ENCODE data around the gene PCMT1. TPM values are rescaled to one million over a fixed set of nuclear protein-coding genes. Genes with fewer than 3 reads are reported as not detected.

The PCMT1 gene
- total and polyA plus RNA-seq, 2 of the 13 experiments (the other 11 are each of a cell fraction or from before 2014, with no cell fraction given): 112 to 169 TPM

DNA sequence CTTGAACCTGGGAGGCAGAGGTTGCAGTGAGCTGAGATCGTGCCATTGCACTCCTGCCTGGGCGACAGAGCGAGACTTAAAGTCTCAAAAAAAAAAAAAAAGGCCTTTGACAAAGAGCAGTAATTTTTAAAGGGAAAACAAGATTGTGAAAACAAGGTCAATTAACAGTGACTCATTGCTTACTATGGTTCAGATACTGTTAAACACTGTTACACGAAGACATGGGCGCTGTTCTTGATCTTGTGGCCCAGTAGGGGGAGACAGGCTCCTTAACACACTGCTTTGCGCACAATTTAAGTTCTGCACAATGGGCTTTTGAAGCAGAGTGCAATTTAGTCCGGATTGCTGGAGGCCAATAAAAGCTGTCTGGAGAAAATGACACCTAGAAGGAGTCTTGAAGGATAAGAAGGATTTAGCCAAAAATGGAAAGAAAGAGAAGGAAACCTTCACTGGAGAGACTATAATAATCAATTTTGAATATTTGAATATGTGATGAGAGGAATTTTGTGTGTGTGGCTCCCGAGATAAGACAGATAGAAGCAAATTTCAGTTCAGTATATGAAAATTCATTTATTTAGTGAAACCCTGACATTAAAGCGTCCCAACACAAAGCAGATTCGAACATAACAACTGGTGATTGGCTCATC is 25.6 kb upstream of the PCMT1 start (continued):
- TF ChIP-seq ZNF550 (CRISPR knock-in tag; IDR thresholded peaks at IDR 0.05; ENCODE audit: borderline replicate concordance) (no peak), MYPOP (CRISPR knock-in tag; IDR thresholded peaks at IDR 0.05) (peak; percentile 41; the same call in 1 of the 2 replicates), TOPORS (CRISPR knock-in tag; IDR thresholded peaks at IDR 0.05) (no peak), HIVEP1 (CRISPR knock-in tag; IDR thresholded peaks at IDR 0.05) (no peak), ZNF362 (CRISPR knock-in tag; IDR thresholded peaks at IDR 0.05; ENCODE audit: borderline replicate concordance) (peak; percentile 43; the same call in 1 of the 2 replicates), SNRNP70 (IDR thresholded peaks at IDR 0.05; ENCODE audit: low read depth, low read length) (no peak), PAF1 (CRISPR knock-in tag; IDR thresholded peaks at IDR 0.05) (no peak), SMYD3 (CRISPR knock-in tag; IDR thresholded peaks at IDR 0.05) (0 out of 2 replicates have a peak, but pooled peaks have one; percentile 49), HNRNPLL (IDR thresholded peaks at IDR 0.05; ENCODE audit: low read depth, low read length, poor library complexity, severe bottlenecking) (no peak), ZNF614 (CRISPR knock-in tag; IDR thresholded peaks at IDR 0.05; ENCODE audit: borderline replicate concordance) (0 out of 2 replicates have a peak, but pooled peaks have one; percentile 17), RAD21 (CRISPR knock-in tag; IDR thresholded peaks at IDR 0.05) (peak; percentile 70), ZNF75D (CRISPR knock-in tag; IDR thresholded peaks at IDR 0.05; ENCODE audit: borderline replicate concordance) (no peak), PATZ1 (CRISPR knock-in tag; IDR thresholded peaks at IDR 0.05) (0 out of 2 replicates have a peak, but pooled peaks have one; percentile 22), AGO2 (optimal IDR thresholded peaks at IDR 0.05; ENCODE audit: low read depth, low read length) (no peak), NFE2L2 (IDR thresholded peaks at IDR 0.05; ENCODE audit: low read length) (peak; percentile 25; the same call in 1 of the 2 replicates)
- TF ChIP-seq, protein P1, sequence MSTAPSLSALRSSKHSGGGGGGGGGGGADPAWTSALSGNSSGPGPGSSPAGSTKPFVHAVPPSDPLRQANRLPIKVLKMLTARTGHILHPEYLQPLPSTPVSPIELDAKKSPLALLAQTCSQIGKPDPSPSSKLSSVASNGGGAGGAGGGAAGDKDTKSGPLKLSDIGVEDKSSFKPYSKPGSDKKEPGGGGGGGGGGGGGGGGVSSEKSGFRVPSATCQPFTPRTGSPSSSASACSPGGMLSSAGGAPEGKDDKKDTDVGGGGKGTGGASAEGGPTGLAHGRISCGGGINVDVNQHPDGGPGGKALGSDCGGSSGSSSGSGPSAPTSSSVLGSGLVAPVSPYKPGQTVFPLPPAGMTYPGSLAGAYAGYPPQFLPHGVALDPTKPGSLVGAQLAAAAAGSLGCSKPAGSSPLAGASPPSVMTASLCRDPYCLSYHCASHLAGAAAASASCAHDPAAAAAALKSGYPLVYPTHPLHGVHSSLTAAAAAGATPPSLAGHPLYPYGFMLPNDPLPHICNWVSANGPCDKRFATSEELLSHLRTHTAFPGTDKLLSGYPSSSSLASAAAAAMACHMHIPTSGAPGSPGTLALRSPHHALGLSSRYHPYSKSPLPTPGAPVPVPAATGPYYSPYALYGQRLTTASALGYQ (CRISPR knock-in tag; IDR thresholded peaks at IDR 0.05): no peak
- TF ChIP-seq, protein P2, sequence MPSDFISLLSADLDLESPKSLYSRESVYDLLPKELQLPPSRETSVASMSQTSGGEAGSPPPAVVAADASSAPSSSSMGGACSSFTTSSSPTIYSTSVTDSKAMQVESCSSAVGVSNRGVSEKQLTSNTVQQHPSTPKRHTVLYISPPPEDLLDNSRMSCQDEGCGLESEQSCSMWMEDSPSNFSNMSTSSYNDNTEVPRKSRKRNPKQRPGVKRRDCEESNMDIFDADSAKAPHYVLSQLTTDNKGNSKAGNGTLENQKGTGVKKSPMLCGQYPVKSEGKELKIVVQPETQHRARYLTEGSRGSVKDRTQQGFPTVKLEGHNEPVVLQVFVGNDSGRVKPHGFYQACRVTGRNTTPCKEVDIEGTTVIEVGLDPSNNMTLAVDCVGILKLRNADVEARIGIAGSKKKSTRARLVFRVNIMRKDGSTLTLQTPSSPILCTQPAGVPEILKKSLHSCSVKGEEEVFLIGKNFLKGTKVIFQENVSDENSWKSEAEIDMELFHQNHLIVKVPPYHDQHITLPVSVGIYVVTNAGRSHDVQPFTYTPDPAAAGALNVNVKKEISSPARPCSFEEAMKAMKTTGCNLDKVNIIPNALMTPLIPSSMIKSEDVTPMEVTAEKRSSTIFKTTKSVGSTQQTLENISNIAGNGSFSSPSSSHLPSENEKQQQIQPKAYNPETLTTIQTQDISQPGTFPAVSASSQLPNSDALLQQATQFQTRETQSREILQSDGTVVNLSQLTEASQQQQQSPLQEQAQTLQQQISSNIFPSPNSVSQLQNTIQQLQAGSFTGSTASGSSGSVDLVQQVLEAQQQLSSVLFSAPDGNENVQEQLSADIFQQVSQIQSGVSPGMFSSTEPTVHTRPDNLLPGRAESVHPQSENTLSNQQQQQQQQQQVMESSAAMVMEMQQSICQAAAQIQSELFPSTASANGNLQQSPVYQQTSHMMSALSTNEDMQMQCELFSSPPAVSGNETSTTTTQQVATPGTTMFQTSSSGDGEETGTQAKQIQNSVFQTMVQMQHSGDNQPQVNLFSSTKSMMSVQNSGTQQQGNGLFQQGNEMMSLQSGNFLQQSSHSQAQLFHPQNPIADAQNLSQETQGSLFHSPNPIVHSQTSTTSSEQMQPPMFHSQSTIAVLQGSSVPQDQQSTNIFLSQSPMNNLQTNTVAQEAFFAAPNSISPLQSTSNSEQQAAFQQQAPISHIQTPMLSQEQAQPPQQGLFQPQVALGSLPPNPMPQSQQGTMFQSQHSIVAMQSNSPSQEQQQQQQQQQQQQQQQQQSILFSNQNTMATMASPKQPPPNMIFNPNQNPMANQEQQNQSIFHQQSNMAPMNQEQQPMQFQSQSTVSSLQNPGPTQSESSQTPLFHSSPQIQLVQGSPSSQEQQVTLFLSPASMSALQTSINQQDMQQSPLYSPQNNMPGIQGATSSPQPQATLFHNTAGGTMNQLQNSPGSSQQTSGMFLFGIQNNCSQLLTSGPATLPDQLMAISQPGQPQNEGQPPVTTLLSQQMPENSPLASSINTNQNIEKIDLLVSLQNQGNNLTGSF (CRISPR knock-in tag; IDR thresholded peaks at IDR 0.05): no peak
